ENCODE data around the gene SLC35E4. TPM values are rescaled to one million over a fixed set of nuclear protein-coding genes. Genes with fewer than 3 reads are reported as not detected.

SLC35E4 gene
- total RNA-seq, 1 donor from 2014 or later = 4.1 TPM

DNA sequence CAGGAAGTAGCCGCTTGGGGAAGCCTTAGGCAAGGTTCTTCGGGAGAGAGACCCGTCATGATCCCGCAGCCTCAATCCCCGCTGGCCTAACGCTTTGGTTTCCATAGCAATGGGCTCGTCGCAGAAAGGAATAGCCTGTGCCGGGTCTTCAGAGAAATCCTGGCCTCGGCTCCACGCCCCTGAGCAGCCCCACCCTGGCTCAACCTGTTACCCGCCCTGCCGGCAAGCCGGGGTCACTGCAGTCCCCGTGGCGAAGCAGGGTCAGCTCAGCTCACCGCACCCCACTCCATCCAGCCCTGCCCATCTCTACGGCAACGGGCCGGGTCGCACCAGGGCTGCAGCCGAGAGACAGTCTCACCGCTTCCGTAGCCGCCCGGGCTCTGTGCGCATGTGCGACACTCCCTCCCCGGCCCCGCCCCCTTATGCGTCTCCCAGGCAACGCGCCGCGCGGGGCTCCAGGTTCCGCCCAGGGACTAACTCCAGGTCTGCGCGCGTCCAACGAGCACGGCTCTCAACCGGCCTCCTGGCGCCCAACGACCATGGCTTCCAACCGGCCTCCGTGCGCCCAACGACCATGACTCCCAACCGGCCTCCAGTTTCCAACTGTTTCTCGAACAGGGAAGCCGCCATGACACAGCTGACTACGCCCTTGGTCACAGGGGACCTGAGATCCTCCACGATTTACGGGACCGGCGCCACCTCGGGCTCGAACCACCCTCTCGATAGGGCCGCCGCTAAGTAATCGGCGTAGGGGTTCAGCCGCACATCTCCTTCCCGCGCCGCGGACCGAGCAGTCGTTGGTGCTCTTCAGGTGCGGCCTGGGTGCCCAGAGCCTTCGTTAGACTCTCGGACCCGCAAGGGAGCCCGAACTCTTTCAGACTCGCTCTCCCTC lies 32.2 kb downstream of the SLC35E4 start, which contains the start of gene DUSP18:
Gene DUSP18 (minus strand): TSS at position 382 of the 892 bp plus-strand sequence. CDS start 3,872 bp downstream, outside the sequence.
- Mint-ChIP-seq H3K27ac (peak within 1 kb of the TSS; percentile 79), H3K36me3 (peaks cover 11% of the 10 kb centered on the region), H3K4me1 (peaks cover 13% of the 10 kb centered on the region), H3K4me3 (peak within 1 kb of the TSS; percentile 98), H3K27me3 (ENCODE audit: low read depth) (peaks cover 37% of the 10 kb centered on the region), H3K9me3 (no peaks in the 10 kb centered on the region)
- DNase-seq (ENCODE audit: low spot score in 2 of 2, unreplicated experiment in 2 of 2) = peak; percentile 92 to 97
- TF ChIP-seq, protein P1, sequence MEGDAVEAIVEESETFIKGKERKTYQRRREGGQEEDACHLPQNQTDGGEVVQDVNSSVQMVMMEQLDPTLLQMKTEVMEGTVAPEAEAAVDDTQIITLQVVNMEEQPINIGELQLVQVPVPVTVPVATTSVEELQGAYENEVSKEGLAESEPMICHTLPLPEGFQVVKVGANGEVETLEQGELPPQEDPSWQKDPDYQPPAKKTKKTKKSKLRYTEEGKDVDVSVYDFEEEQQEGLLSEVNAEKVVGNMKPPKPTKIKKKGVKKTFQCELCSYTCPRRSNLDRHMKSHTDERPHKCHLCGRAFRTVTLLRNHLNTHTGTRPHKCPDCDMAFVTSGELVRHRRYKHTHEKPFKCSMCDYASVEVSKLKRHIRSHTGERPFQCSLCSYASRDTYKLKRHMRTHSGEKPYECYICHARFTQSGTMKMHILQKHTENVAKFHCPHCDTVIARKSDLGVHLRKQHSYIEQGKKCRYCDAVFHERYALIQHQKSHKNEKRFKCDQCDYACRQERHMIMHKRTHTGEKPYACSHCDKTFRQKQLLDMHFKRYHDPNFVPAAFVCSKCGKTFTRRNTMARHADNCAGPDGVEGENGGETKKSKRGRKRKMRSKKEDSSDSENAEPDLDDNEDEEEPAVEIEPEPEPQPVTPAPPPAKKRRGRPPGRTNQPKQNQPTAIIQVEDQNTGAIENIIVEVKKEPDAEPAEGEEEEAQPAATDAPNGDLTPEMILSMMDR (IDR thresholded peaks at IDR 0.05; ENCODE audit: unreplicated experiment) = peak; percentile 51

DNA sequence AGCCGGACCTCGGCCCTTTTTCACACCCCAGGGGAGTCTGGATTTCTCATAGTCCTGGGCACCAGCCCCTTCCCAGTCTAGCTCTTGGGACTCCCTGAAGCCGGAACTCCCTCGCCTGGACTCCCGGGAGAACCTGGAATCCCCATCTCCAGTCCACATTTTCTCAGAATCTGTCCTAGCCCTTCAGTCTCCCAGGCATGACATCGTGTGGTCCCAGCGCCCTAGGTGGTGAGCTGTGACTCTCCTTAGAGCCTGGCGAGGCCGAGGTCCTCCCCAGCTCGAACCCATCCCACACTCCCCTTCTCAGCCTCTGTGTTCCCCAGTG lies 32.8 kb downstream of the SLC35E4 start:
- TF ChIP-seq, protein P1 (IDR thresholded peaks at IDR 0.05; ENCODE audit: unreplicated experiment) = no peak
- DNase-seq (ENCODE audit: low spot score in 2 of 2, unreplicated experiment in 2 of 2) = no peak
- peak overlapping the region; percentile 98 for H3K4me3 Mint-ChIP-seq
- H3K4me1 Mint-ChIP-seq = peaks cover 13% of the 10 kb centered on the region
- peaks cover 5% of the 10 kb centered on the region for H3K36me3 Mint-ChIP-seq
- H3K9me3 Mint-ChIP-seq = no peaks in the 10 kb centered on the region
- peaks cover 37% of the 10 kb centered on the region for H3K27me3 Mint-ChIP-seq (ENCODE audit: low read depth)
- H3K27ac Mint-ChIP-seq = peak overlapping the region; percentile 44

DNA sequence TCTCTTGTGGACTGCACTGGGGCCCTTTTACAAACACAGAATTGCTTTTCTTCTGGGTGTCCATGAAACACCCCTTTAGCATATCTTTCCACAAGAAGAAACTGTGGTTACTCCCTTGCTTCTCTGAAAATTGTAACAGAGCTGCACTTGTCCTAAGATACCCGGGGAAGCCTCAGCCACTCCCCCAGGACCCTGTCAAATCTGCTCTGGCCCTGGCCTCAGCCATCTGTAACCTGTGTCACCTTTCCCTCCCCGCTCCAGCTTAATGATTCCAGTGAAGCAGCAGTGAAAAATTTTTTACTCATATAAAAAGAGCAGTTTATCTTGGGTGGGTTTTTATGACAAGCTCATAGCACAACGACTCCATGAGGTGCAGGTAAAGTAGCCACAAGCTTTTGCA lies 35.5 kb downstream of the SLC35E4 start:
- H3K4me3 Mint-ChIP-seq = no peak overlapping the region
- peaks cover 50% of the 10 kb centered on the region for H3K27me3 Mint-ChIP-seq (ENCODE audit: low read depth)
- no peaks in the 10 kb centered on the region for H3K36me3 Mint-ChIP-seq
- H3K9me3 Mint-ChIP-seq = no peaks in the 10 kb centered on the region
- peaks cover 13% of the 10 kb centered on the region for H3K4me1 Mint-ChIP-seq
- TF ChIP-seq, protein P1 (IDR thresholded peaks at IDR 0.05; ENCODE audit: unreplicated experiment) = no peak
- no peak for DNase-seq (ENCODE audit: low spot score in 2 of 2, unreplicated experiment in 2 of 2)
- no peak overlapping the region for H3K27ac Mint-ChIP-seq

DNA sequence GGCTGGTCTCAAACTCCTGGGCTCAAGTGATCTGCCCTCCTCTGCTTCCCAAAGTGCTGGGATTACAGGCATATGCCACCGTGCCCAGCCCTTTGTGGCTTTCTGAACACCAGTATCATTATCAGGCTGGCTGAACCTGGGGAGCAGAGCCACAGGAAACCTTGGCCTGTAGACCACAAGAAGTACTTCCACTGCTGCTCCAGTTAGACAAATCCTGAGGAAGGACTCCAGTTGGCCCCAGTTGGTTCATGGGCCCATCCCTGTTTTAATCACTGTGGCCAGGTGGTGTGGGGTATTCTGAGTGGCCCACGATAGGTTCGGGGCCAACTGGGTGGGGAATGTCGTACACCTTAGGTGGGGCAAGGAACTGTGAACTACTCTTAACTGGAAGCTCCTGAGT lies 37.6 kb downstream of the SLC35E4 start:
- H3K36me3 Mint-ChIP-seq = no peaks in the 10 kb centered on the region
- no peaks in the 10 kb centered on the region for H3K9me3 Mint-ChIP-seq
- no peak overlapping the region for H3K4me3 Mint-ChIP-seq
- peaks cover 7% of the 10 kb centered on the region for H3K4me1 Mint-ChIP-seq
- TF ChIP-seq, protein P1 (IDR thresholded peaks at IDR 0.05; ENCODE audit: unreplicated experiment) = no peak
- no peak overlapping the region for H3K27ac Mint-ChIP-seq
- no peak for DNase-seq (ENCODE audit: low spot score in 2 of 2, unreplicated experiment in 2 of 2)
- peaks cover 64% of the 10 kb centered on the region for H3K27me3 Mint-ChIP-seq (ENCODE audit: low read depth)

DNA sequence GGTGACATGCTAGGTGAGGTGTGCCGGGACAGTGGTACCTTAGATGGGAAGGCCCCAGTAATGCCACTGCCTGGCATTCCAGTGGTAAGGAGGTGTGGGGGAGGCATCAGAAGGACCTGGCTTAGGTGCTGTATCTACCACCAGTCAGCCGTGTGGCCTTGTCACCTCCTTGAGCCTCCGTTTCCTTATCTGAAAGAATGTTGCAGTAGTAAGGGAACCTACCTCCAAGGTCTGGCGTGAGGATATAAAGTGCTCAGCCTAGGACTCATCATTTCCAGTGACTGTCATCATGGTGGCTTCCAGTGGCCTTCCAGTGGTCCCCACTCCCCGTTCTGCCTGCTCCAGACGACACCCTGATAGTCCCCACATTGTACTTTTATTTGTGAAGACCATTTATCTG lies 38.9 kb downstream of the SLC35E4 start:
- no peaks in the 10 kb centered on the region for H3K36me3 Mint-ChIP-seq

More for the DNA sequence above, 38.9 kb downstream of the SLC35E4 start:
- H3K4me3 Mint-ChIP-seq = no peak overlapping the region
- DNase-seq (ENCODE audit: low spot score in 2 of 2, unreplicated experiment in 2 of 2) = no peak
- H3K9me3 Mint-ChIP-seq = no peaks in the 10 kb centered on the region
- TF ChIP-seq, protein P1 (IDR thresholded peaks at IDR 0.05; ENCODE audit: unreplicated experiment) = no peak
- peaks cover 60% of the 10 kb centered on the region for H3K27me3 Mint-ChIP-seq (ENCODE audit: low read depth)
- peaks cover 2% of the 10 kb centered on the region for H3K4me1 Mint-ChIP-seq
- H3K27ac Mint-ChIP-seq = no peak overlapping the region
